Eye (tissue), 1 donor: ENCODE measurements around the gene STXBP1.

Experiments
- DNase-seq: peaks from one replicate; pipeline ENCODE4 v3.0.0-alpha.2; 2015

Gene STXBP1

DNA sequence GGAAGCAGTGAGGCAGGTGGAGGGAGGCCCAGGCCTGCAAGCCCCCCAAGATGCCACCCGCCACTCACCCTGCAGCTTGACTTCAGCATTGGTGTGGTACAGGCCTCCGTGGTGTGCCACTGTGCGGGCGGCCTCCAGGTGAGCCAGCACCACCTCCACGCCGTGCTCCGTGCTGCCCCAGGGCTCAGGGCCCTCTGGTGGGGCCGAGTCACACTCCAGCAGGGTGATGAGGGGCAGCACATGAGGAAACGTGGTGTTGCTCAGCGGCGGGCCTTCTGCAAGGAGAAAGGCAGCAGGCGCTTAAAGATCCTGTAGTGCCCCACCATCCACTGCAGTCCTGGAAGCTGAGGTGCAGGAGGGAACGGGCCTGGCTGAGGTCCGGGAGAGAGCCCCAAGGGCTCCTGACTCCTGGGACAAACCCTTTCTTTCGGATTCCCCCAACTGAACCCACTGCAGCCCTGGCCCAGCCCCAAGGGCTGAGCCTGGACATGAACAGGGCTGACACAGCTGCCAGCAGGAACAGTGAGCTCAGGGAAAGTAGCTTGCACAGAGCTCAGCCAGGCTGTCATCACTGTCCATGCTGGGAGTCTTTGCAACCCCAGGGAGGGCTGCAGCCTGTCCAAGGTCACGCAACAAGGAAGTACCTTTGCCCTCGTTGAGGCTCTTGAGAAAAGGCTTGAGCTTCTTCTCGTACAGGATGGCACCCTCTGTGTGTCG is 127.7 kb downstream of the STXBP1 start:
- DNase-seq: no peak

DNA sequence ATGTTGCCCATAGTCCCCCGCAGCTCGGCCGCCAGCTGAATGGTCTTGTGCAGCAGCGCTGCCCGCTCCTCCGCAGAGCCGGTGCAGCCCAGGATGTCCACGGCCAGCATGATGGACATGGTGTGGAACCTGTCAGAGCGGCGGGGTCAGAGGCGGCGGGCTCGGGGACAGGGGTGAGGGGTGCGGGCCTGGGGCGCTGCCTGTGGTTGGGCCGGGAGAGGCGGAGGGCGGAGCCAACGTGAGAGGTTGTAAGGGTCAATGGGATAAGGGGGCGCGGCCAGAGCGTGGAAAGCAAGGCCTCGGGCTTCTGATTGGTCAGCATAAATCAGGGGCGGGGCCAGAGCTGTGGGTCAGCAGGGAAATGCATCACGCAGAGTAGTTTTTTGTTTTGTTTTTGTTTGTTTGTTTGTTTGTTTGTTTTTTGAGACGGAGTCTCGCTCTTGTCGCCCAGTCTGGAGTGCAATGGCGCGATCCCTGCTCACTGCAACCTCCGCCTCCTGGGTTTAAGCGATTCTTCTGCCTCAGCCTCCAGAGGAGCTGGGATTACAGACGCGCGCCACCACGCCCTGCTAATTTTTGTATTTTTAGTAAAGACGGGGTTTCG is 129.9 kb downstream of the STXBP1 start:
- peak; percentile 94 for DNase-seq
